Stimulated activated CD8-positive, alpha-beta memory T cell treated with anti-CD3 and anti-CD28 coated beads, Interleukin-12 subunit alpha, Interleukin-12 subunit beta, amount 100 ng/mL, for 4 hours (primary cell): ENCODE results near the gene DUXA.

Experiments
- DNase-seq: peaks from one replicate; pipeline ENCODE4 v3.0.0-alpha.2; 2020; ENCODE audit warnings: low read depth

DUXA gene

GRCh38 chr19:57105976-57106721 lies 61.1 kb downstream of the DUXA start:
- no peak for DNase-seq
